GM19455 (cell line): ENCODE data around the gene HDHD5.

ENCODE experiments used
- ATAC-seq: cut with Tn5 transposase; IDR thresholded peaks from one replicate; pipeline ENCODE4 v1.9.1; 2021; ENCODE audit not compliant: unreplicated experiment

HDHD5 gene

DNA sequence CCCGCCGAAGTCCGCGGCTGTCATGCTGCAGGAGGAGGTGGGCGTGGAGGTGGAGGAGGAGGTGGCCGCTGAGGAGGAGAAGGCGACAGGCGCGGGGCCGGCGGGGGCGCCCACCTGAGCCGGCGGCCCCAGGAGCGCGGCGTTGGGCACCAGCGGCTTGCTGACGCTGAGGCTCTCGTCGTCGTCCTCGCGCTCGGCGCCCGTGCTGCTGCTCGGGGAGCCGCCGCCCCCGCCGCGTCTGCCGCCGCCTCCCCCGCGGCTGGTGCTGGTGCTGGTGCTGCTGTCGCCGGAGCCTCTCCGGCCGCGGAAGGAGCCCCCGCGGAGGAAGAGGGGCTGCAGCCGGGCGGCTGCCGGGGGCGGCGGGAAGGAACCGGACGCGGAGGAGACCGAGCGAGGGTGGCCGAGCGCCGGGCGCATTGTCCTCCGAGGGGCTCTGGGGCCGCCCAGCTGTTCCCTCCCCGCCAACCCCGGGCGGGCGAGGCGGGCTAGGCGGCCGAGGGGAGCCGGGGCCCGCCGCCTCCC lies 38.3 kb downstream of the HDHD5 start:
- no peak for ATAC-seq

DNA sequence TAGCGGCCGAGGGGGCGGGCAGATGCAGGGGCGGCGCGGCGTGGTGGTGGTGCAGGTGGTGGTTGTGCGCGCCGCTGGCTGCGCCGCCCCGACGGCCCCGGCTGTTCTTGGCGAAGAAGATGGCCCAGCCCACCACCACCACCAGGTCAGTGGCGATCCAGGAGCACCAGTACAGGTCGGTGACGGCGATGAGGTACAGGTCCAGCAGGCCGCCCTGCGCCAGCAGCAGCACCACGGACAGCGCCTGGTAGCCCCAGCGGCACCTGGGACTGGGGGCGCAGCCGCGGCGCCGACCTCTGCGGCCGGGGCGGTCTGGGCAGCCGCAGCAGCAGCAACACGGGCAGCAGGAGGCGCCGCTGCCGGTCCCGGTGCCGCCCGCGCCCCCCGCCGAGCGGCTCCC lies 38.8 kb downstream of the HDHD5 start:
- no peak for ATAC-seq

DNA sequence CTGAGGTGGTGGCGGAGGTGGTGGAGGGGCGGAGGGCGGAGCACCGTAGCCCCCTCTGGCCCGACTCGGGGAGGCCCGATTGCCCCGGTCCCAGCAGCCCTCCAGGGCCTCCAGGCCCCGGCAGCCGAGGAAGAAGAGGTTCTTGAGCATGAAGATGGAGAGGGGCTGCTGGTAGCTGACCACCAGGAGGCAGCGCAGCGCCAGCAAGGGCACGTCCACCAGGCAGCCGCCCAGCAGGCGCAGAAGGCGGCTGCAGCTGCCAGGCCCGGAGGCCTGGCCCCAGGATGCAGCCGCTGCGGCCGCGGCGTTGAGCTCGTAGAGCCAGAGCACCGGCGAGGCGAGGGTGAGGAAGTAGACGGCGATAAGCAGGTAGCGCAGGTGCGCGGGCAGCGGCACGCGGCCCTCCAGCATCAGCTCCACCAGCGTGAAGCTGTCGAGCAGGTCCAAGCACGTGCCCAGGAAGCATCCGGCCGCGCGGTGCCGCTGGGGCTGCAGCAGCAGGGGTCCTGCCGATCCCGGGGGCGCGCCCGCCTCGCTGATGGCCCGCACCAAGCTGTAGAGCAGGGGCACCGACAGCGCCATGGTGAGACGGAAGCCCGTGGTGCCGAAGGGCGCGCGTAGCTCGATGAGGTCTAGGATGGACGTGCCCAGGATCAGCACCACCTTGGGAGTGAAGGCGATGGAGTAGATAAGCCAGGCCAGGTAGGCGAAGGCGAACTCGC lies 39.4 kb downstream of the HDHD5 start:
- no peak for ATAC-seq

DNA sequence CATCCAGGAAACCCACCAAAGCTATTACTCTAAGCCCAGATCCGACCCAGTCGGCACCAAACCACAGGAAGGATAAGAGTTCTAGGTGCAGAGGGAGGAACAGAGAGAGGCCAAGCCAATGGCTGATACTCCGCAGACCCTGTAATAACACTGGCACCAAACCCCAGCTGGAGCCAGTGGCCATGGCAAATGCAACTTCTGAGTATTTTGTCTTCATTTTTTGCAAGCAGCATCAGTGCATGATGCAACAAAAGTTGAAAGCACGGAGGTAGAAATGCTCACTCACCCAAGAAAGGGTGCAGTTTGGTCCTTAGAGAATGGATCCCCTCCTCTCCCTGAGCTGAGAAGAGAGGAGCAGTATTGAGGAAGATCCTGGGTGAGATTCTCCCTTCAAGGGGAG lies 40.7 kb downstream of the HDHD5 start:
- no peak for ATAC-seq

DNA sequence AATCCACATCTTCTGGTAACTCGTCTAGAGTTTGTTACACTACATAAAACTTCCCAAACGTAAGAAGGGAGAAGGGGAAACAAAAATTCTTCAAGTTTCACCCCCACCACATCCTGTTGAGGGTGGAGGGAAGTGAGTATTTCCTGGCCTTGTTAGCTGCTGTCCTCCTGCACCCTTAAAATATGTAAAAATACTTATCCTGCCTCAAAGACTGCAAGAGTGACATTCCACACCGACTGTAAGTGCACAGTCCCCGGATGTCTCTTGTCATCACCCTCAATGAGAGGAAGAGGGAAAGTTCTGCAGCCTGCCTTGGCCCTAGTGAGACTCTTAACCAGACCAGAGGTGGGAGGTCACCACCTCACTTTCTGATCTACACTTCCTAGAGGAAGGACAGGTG lies 41.2 kb downstream of the HDHD5 start:
- ATAC-seq: no peak

DNA sequence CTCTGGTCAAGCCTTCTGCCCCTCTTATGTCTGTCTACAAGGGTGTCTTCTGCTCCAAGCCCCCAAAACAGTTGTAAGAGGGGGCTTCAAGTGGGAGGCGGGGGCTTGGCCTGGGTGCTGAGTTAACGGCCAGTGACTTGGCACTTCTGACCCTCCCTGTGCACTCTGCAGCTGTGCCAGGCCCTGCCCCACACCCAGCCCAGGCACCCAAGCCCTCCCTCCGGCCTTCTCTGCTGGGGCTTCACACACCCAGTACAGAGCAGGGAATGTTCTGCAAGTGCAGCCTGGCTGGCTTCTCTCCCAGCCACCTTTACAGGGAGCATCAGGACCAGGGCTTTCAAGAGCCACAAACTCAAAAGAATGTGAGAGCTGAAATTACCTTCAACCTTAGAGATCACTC lies 41.7 kb downstream of the HDHD5 start:
- no peak for ATAC-seq

DNA sequence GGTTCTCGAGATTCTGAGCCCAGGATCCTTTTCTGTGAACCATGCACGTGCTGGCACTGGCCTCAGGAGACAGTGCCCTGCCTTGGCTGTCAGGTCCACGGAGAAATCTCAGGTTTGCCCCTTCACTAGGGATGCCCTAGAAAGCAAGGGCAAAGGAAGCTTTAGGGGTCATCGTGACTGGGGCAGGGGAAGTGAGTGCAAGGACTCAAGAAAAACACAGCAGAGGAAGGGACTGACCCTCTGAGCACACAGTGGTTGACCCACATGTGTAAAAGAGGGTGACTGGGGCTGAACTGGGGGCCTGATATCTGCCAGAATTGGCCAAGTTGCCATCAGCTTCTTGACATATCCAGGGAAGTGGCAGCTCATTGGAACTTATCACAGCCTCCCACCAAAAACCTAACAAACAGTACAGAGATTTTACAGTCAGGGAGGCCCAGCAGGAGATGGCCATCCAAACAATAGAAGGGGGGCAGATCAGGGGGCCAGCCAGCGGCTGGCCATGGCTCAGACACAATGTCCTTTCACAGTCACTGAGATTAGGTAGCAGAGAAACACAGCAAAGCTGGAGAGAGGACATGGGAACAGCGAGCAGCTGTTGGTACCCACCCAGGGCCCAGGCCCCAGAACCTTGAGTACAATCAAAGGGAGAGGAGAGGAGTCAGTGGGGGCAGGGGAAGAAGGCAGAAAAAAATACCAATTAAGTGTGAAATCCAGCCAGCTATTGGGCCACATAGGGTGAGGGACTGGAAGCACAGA lies 42.3 kb downstream of the HDHD5 start:
- ATAC-seq: no peak

DNA sequence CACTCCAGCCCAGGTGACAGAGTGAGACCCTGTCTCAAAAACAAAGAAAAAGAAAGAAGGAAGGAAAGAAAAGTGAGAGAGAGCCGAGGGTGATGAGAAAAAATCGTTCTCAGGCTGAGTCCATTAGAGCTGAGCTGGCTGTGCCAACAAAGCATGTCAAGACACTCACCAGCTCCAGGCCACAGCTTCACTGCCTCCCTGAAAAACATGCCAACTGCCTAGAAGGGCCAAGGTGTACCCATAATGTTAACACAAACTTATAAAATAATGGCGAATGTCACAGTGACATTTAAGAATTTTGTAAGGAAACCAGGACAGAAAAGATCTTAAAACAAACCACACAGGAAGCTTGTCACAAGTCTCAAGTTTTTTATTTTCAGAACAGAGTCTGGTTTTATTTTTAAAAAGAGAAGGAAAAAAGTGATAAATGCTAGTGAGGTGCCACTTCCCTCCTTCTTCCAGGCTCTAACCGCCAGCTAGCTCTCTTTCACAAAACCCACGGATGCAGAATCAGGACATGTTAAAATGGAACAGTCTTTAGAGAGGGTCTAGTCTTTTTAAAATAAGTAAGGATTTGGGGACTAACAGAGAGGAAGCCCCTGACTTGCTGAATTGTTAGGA lies 43.0 kb downstream of the HDHD5 start:
- ATAC-seq: no peak

DNA sequence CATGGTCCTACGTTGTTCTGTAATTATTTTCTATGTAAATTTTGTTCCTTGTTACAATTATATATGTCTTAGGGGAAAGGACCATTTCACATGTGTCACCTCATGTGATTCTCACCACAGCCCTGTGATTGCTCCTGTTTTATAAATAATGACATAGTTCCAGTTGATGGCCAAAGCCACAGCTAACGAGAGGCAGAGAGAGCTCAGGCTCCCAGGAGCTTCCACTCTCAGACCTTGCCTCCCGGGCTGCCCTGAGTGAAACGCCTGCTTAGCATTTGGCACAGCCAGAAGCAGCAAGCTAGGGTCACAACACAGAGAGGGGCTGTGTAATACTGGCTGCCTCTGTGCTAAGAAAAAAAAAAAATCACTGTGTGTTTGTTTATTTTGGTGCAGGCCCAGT lies 43.8 kb downstream of the HDHD5 start:
- ATAC-seq: no peak

DNA sequence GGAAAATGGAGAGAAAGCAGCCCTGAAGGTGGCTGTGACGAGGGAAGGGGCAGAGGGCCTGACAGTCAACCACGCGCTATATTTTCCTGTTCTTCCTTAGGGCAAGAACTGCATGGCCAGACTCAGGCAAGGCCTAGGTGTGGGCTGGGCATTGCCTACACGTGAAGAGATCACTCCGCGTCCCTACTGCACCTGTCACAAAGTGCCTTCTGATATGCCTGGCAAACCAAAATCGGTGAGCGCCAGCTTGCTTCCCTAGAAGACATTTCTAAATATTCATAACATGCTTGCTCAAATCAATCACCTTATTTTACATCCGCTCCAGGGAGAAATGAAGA lies 44.2 kb downstream of the HDHD5 start:
- ATAC-seq: no peak

DNA sequence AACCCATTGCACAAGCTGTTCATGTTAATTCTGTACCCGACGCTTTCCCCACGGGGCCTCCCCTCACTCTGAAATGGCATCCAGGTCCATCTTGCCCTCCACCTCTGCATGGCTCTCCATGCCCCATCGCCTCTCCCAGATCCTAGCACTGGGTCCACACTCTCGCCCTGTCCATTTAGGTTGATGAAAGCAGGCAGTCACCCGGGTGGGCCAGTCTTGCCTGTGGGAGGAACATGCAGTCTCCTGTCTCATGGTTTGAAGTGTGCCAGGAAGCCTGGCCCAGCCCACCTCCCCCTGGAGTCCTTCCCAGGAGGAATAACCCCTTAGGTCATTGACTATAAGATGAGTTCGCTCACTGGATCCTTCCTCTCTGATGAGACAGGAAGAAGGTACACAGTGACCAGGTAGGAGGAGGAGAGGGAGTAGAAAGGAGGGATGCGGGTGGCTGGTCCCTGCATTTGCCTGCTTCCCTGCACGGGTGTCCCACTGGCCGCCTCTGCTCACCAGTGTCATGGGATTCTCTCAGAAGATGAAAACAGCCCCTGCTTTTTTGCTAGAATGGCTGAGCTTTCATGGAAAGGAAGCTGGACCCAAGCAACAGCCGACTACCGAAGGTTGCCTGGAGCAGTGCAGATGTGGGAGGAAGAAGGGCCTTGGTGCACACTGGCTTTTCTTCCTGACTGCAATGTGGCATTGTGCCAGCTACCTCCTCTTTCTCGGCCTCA lies 44.7 kb downstream of the HDHD5 start:
- ATAC-seq: no peak

DNA sequence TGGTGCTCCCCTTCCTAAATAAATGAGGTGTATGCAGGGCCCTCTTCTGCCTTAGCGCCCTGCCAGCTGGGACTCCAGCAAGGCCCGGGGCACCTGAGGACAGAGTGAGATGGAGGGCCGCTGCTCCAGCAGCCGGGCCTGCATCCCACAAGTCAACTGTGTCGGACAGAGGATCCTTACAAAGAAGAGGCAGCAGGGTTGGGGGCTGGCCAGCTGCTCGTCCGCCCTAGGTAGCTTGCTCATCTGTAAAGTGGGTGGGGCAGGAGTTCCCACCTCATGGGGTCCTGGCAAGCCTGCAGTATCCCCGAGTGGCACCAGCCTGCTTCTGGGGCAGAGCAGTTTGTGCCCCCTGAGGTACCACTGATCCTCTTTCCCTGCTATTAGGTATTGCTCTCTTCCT lies 45.5 kb downstream of the HDHD5 start:
- no peak for ATAC-seq

DNA sequence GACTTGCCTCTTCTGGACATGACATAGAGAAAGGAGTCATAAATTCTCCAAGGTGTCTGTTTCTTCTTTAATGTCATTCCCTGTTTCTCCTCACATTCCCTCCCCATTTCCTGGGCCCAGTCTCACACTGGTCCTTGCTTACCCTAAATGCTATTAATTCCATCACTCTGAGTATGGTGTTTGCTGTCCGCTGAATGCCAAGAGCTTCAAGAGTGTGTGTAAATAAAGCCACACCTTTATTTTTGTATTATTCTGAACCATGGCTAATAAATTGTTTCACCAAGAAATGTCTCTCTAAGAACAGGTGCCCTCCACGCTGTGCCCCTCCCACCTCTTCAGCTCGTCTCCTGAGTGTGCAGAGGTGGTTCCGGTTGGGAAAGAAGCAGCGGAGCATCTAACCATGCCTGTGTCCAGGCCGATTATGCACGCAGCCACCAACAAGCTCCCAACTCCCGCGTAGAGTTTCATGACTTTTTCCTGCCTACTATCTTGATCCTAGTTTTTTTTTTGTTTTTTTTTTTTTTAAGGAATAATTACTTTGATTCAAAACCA lies 46.5 kb downstream of the HDHD5 start:
- ATAC-seq: no peak

DNA sequence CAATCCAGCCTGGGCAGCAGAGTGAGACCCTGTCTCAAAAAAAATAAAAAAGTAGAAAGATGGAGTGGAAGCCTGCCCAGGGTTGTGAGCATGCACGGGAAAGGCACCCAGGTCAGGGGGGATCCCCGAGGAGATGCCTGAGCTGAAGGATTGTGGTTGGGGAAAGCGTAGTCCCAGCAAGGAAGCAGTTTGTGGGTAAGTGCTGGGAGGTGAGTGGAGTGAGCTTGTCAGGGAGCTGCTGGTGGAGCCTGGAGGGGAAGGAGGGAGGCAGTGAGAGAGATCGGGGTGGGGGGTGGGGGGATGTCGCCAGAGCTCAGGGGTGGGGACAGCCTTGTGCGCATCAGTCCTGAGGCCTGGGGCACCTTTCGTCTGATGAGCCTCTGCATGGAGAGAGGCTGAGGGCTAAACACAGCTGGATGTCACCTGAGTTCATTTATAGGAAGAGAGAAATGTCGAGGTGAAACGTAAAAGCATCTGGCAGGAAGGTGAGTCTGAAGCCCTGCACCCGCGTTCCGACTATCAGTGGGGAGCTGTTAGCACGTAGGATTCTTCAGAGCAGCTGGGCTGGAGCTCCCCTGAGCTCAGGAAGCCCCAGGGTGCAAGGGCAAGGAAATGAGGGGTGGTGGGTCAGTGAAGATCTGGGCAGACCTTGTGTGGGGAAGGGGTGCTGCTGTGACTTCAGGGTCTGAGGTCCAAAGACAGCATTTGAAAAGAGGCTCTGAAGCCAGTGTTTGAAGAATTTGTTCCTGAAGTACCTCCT lies 48.1 kb downstream of the HDHD5 start:
- ATAC-seq: no peak

DNA sequence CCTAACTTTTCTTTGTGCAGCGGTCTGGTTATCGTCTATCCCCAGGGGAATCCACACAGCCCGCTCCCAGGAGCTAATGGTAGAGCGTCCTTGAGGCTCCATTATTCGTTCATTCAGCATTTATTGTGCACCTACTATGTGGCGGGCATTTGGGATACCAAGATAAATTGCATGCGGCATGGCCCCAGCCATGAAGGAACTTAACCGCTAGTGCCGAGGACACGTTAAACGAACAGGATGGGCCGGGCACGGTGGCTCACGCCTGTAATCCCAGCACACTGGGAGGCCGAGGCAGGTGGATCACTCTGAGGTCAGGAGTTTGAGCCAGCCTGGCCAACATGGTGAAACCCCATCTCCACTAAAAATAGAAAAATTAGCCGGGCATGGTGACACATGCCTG lies 49.1 kb downstream of the HDHD5 start:
- no peak for ATAC-seq

DNA sequence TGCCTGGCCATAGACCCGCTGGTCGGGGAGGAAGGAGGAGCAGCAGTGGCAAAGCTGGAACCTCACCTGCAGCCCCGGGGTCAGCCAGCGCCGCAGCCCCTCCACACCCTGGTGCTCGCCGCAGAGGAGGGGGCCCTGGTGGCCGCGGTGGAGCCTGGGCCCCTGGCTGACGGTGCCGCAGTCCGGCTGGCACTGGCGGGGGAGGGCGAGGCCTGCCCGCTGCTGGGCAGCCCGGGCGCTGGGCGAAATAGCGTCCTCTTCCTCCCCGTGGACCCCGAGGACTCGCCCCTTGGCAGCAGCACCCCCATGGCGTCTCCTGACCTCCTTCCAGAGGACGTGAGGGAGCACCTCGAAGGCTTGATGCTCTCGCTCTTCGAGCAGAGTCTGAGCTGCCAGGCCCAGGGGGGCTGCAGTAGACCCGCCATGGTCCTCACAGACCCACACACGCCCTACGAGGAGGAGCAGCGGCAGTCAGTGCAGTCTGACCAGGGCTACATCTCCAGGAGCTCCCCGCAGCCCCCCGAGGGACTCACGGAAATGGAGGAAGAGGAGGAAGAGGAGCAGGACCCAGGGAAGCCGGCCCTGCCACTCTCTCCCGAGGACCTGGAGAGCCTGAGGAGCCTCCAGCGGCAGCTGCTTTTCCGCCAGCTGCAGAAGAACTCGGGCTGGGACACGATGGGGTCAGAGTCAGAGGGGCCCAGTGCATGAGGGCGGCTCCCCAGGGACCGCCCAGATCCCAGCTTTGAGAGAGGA lies 49.8 kb downstream of the HDHD5 start:
- ATAC-seq: no peak

DNA sequence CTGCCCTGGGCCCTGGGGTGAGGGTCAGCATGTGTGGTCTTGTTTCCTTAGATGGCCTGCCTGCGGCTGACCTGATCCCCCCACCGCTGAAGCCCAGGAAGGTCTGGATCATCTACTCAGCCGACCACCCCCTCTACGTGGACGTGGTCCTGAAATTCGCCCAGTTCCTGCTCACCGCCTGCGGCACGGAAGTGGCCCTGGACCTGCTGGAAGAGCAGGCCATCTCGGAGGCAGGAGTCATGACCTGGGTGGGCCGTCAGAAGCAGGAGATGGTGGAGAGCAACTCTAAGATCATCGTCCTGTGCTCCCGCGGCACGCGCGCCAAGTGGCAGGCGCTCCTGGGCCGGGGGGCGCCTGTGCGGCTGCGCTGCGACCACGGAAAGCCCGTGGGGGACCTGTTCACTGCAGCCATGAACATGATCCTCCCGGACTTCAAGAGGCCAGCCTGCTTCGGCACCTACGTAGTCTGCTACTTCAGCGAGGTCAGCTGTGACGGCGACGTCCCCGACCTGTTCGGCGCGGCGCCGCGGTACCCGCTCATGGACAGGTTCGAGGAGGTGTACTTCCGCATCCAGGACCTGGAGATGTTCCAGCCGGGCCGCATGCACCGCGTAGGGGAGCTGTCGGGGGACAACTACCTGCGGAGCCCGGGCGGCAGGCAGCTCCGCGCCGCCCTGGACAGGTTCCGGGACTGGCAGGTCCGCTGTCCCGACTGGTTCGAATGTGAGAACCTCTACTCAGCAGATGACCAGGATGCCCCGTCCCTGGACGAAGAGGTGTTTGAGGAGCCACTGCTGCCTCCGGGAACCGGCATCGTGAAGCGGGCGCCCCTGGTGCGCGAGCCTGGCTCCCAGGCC lies 50.6 kb downstream of the HDHD5 start:
- ATAC-seq: no peak

DNA sequence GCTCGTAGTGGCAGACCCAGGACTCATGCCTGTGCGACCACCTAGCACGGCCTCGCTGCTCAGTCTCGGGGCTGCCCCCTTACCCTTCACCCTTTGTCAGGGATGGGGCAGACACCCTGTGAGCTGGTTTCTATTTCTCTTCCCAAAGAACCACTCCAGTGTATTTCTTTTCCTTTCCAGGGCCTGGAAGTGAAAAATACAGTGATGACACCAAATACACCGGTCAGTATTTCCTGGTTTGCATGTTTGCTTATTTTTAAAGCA lies 51.6 kb downstream of the HDHD5 start:
- no peak for ATAC-seq
